MM.1S (cell line): ENCODE results near the gene DAP.

ENCODE experiments used
- EZH2 ChIP-seq: fragments of 300-600 bp; sonication (generic); optimal IDR thresholded peaks from 2 replicates; pipeline ENCODE3; 2017; ENCODE audit warnings: low read depth, mild to moderate bottlenecking, antibody characterized with exemption, low read length, mixed read lengths
- EZH2phosphoT487 ChIP-seq: fragments of 300-600 bp; sonication (generic); IDR thresholded peaks from 2 replicates; pipeline ENCODE4 v1.6.1; 2018; ENCODE audit warnings: antibody characterized with exemption, low read length
- TF ChIP-seq, protein P1 (sequence below): fragments of 300-600 bp; sonication (generic); IDR thresholded peaks from 2 replicates; pipeline ENCODE4 v1.5.1; 2016; ENCODE audit warnings: antibody characterized with exemption, low read length, mixed read lengths

DNA sequence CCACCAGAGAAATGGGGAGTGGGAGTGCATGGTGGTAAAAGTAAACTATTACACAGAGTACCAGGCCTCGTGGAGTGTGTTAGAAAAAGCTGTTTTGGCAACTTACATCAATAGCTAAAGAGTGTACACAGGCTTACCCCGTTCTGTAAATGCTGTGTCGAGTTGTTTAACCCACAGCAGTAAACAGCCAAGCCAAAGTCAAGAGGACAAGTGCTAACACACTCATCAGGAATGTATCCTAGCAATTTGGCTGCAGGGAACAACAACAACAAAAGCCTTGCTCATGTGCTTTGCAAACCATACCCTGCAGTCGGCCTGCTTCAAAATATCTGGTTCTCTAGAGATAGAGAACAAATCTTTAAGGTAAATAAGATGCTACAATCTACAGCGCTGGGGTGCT is 15.9 kb downstream of the DAP start:
- TF ChIP-seq, protein P1, sequence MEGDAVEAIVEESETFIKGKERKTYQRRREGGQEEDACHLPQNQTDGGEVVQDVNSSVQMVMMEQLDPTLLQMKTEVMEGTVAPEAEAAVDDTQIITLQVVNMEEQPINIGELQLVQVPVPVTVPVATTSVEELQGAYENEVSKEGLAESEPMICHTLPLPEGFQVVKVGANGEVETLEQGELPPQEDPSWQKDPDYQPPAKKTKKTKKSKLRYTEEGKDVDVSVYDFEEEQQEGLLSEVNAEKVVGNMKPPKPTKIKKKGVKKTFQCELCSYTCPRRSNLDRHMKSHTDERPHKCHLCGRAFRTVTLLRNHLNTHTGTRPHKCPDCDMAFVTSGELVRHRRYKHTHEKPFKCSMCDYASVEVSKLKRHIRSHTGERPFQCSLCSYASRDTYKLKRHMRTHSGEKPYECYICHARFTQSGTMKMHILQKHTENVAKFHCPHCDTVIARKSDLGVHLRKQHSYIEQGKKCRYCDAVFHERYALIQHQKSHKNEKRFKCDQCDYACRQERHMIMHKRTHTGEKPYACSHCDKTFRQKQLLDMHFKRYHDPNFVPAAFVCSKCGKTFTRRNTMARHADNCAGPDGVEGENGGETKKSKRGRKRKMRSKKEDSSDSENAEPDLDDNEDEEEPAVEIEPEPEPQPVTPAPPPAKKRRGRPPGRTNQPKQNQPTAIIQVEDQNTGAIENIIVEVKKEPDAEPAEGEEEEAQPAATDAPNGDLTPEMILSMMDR, result no peak
- no peak for TF ChIP-seq EZH2
- TF ChIP-seq EZH2phosphoT487, result no peak
